Breast epithelium (tissue), 3 donors: ENCODE measurements around the gene DEK.

Experiments used
- POLR2A ChIP-seq: fragments of 450-650 bp; IDR thresholded peaks from one replicate; pipeline ENCODE4 v1.6.1; 2016; ENCODE audit warnings: antibody characterized with exemption, mild to moderate bottlenecking, moderate library complexity
- TF ChIP-seq, protein P1 (sequence below), 3 donors: fragments of 450-650 bp; IDR thresholded peaks; one replicate each; pipeline ENCODE4 v1.5.1; 2016 to 2017; ENCODE audit warnings: antibody characterized with exemption in 3 of 3, mild to moderate bottlenecking in 3 of 3, moderate library complexity in 3 of 3

DNA sequence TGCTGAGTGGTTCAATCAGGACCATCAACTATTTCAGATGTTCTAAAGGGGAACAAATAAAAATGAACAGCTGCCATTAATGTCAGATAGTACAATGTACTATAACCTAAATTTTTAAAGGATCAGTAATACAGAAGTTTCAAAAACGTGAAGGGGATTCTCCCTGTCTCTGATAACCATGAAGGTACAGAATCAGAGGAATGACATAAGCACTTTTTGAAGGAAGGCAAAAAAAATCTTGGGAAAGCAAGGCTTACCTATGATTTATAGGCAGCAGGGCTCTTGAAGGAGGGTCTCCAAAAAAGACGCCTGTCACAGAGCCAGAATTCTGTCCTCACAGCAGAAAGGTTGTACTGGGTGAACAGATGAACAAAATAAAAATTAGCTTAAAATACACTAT, 20.1 kb downstream of the DEK start:
- TF ChIP-seq, protein P1, sequence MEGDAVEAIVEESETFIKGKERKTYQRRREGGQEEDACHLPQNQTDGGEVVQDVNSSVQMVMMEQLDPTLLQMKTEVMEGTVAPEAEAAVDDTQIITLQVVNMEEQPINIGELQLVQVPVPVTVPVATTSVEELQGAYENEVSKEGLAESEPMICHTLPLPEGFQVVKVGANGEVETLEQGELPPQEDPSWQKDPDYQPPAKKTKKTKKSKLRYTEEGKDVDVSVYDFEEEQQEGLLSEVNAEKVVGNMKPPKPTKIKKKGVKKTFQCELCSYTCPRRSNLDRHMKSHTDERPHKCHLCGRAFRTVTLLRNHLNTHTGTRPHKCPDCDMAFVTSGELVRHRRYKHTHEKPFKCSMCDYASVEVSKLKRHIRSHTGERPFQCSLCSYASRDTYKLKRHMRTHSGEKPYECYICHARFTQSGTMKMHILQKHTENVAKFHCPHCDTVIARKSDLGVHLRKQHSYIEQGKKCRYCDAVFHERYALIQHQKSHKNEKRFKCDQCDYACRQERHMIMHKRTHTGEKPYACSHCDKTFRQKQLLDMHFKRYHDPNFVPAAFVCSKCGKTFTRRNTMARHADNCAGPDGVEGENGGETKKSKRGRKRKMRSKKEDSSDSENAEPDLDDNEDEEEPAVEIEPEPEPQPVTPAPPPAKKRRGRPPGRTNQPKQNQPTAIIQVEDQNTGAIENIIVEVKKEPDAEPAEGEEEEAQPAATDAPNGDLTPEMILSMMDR (IDR thresholded peaks at IDR 0.05), result no peak
- TF ChIP-seq POLR2A, result no peak
